Thymus (tissue), 2 donors: ENCODE data around the gene LRRC10. TPM values are rescaled to one million over a fixed set of nuclear protein-coding genes. Genes with fewer than 3 reads are reported as not detected.

Experiments used
- polyA plus RNA-seq: library from polyadenylated mRNA; stranded (reverse); fragments of 200-250 nt; gene quantifications from one replicate; pipeline ENCODE4 v1.2.3, GENCODE V29; 2013
- total RNA-seq: library from RNA; stranded (reverse); fragments of 120-200 nt; gene quantifications from one replicate; pipeline ENCODE4 v1.2.4, GENCODE V29; 2013
- donor health status: healthy.

LRRC10 gene
- total and polyA plus RNA-seq, 2 donors, result 0.05 TPM

Other genes starting within 250 kb of the LRRC10 start
- gene FRS2, start 140.5 kb downstream of the LRRC10 start, total RNA-seq, result 15.9 TPM
- 8.4 TPM for gene FRS2, start 140.5 kb downstream of the LRRC10 start, polyA plus RNA-seq
- gene CCT2, start 25.4 kb downstream of the LRRC10 start, total RNA-seq, result 270 TPM
- gene CCT2, start 25.4 kb downstream of the LRRC10 start, polyA plus RNA-seq, result 126 TPM
- 4.1 TPM for gene BEST3, start 88.4 kb upstream of the LRRC10 start, total RNA-seq
- 2.7 TPM for gene BEST3, start 88.4 kb upstream of the LRRC10 start, polyA plus RNA-seq
- gene RAB3IP, start 128.0 kb upstream of the LRRC10 start, total RNA-seq, result 22.8 TPM
- 25.8 TPM for gene RAB3IP, start 128.0 kb upstream of the LRRC10 start, polyA plus RNA-seq
- 0.28 TPM for gene MYRFL, start 214.3 kb upstream of the LRRC10 start, total RNA-seq
- 0.59 TPM for gene MYRFL, start 214.3 kb upstream of the LRRC10 start, polyA plus RNA-seq